ENCODE results near the gene DAND5.

The DAND5 gene, protein sequence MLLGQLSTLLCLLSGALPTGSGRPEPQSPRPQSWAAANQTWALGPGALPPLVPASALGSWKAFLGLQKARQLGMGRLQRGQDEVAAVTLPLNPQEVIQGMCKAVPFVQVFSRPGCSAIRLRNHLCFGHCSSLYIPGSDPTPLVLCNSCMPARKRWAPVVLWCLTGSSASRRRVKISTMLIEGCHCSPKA

DNA sequence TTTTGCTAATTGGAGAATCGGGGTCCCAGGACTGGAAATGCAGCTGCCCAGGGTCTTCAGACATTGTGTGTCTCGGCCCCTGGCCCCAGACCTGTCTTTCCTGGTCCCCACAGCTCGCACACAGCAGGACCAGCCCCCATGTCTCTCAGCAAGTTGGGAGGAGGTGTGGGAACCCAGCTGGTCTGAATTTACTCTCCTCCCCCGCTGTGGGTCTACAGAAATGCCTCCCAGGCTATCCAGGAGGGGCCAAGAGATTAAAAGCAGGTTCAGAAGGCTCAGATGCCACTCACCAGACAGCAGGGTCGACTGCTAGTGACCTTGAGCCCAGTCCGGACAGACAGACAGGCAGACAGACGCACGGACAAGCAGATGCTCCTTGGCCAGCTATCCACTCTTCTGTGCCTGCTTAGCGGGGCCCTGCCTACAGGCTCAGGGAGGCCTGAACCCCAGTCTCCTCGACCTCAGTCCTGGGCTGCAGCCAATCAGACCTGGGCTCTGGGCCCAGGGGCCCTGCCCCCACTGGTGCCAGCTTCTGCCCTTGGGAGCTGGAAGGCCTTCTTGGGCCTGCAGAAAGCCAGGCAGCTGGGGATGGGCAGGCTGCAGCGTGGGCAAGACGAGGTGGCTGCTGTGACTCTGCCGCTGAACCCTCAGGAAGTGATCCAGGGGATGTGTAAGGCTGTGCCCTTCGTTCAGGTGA is at the start of gene DAND5:
Gene DAND5 (plus strand): TSS at position 285 of the 697 bp plus-strand sequence. CDS start 85 bp downstream, at position 370.
- DNase-seq: no peak

DNA sequence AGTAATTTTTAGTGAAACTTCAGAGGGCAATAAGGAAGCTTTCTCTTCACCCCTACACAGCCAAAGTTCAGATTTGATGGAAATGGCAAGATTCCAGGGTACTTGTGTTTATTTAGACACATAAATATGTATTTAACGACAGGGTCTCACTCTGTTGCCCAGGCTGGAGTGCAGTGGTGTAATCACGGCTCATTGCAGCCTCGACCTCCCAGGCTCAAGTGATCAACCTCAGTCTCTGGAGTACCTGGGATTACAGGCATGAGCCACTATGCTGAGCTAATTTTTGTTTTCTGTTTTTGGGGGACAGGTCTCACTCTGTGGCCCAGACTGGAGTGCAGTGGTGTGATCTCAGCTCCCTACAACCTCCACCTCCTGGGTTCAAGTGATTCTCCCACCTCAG is 48.3 kb upstream of the DAND5 start:
- DNase-seq: no peak

DNA sequence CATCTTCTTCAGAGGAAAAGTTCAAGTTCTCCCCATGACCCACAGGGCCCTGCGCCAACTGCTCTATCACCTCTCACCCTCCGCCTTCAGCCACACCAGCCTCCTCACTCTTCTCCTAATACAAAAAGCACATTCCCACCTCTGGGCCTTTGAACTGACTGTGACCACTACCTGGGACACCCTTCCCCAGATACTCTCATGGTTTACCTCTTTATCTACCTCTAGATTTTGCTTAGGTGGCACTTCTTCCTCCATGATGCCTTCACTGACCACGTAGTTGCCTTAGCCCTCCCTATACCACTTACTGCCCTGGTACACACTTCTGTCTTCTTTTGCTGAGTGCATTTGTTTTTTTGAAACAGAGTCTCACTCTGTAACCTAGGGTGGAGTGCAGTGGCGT is 46.4 kb upstream of the DAND5 start:
- no peak for DNase-seq

DNA sequence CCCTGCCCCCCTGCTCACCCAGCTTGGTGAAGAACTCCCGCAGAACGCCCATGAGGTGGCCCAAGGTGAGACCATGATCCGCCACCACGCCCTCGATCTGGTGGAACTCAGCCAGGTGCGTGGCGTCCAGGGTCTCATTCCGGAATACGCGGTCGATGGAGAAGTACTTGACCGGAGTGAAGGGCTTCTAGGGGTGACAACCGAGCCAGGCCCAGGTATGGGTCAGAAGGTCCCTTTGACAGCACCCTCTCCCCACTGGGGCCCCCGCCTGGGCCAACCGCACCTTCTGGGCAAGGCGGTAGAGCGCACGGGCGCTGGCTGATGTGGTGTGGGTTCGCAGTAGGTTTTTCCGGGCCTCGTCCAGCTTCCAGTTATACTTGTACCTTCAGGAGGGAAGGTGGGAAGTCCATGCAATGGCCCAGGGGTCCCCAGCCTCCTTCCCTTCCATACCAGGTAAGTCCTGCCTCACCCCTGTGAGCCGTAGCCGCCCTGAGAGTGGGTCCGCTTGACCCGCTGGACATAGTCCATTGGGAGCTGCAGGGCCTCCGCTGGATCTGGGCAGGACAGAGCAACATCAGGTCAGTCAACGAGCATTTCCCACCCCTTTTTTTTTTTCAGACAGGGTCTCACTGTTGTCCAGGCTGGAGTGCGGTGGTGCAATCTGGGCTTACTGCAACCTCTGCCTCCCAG is 44.6 kb upstream of the DAND5 start:
- no peak for DNase-seq

DNA sequence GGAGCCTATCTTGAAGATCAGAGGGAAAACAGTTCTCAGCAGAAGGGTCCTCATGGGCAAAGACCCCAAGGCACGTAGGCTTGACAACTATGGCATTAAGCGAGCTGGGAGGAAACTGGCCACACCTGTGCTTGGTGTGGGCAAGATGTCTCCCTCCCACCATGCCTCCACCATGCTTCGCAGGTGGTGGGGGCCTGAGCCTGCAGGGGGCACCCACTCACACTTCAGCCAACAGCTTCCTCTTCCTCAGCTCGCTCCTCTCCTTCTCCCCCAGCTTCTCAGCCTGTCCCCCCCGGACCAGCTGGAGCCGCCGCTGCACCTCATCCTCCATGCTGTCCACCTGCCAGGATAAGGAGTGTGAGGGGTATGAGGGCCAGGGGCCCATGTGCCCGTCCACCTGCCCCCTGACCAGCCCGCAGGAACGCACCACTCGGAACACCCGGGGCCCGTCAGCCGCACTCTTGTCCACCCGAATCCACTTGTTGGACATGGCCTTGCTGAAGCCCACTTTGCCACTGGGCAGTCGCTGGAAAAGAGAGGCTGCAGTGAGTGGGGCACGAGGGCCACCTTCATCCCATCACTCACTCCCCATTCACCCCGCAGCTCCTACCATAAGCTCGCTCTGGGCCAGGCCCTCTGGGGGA is 39.3 kb upstream of the DAND5 start:
- peak in 1 of 2 donors; percentile 8 for DNase-seq

DNA sequence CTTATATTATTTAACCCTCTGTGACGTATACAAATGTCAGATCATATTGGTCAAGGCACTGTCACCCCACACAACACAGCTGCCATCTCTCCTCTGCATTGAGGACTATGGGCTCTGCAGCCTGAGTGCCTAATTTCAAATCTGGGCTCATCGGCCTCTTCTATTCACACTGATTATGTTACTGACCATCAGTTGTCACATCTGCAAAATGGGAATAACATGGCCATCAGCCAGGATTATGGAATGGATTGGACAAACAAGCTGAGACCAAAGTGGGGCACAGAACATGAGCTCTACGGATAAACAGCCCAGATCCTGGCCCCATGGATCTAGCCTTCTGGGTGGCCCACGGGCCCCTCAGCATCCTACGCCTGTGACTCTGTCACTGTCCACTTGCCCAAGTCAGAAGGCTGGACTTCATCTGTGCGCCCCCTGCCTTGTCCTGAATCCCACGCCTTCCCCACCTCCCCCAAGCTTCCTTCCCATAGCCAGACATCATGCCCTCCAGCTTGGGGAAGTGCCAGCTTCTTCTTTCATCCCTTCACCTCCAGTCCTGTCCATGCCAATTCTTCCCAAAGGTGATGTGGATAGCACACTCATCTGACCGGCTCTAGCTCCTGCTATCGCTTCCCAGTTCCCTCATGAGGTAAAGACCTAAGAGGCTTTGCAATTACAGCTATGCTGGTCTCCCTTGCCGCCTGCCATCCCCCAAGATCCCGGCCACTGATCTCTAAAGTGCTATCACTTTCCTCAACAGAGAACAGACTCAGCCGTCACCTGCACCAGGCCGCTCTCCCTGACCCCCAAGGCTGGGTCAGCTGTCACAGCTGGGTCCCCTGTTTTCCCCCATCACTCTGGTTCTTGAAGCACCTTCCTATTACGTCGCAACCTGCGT is 36.7 kb upstream of the DAND5 start:
- no peak for DNase-seq

DNA sequence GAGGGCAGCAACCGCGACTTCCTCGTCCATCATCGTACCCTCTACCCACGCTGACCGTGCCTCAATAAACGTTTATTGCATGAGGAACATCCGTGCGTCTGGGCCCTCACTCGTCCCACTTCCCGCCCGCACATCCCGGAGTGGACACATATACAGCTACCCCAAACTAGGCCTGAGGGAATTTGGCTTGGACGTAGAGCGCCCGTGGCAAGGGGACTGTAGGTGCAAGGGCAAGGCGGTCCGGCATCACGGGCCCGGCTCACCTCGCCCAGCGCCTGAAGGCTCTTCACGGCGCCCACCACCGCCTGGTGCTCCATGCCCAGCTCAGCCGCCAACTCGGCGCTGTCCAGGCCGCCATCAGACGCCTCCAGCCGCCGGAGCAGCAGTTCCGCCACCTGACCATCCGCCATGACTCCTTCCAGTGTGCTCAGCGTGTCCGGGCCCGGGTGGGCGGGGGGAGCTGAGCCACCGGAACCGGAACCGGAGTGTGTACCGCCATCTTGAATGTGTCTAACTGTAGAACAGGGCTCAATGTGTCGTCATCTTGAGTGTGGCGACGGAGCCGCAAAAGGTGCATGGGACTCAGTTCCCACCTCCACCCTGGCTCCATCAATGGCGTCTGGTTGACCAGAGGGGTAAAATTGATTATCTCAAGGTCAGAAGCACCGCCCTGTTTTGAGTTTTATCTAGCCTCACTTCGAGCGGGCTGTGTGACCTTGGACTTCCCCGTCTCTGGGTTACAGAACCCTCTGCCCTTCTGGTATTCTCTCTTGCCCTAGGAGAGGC is 35.9 kb upstream of the DAND5 start, which contains the start of gene FARSA:
Gene FARSA (minus strand): TSS at position 425 of the 786 bp plus-strand sequence. CDS start 15 bp downstream, at position 410.
- DNase-seq: peak; percentile 78 to 81

DNA sequence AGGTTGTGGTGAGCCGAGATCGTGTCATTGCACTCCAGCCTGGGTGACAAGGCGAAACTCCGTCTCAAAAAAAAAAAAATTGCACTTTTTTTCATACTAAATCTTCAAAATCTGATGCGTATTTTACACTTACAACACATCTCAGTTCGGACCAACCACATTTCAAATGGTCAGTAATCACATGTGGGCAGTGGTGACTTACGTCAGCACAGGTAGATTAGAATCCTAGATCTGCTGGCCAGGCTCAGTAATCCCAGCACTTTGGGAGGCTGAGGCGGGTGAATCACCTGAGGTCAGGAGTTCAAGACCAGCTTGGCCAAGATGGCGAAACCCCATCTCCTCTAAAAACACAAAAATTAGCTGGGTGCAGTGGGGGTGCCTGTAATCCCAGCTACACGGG is 34.3 kb upstream of the DAND5 start:
- no peak for DNase-seq

DNA sequence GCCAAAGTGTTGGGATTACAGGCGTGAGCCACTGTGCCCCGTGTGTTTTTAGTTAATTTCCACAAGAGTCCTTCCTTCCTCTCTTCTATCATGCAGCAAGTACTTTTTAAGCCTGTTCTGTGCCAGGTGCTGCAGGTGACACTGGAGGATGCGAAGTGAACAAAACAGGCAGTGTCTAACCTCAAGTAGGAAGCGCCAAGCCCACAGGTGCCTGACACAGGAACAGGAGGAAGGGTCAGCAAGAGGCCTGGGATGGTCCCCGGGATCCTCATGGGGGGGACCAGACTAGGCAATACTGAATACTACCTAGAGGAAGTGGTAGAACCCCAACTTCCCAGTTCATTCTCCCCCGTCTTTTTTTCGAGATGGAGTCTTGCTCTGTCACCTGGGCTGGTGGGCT is 32.8 kb upstream of the DAND5 start:
- peak in 1 of 2 donors; percentile 14 for DNase-seq

DNA sequence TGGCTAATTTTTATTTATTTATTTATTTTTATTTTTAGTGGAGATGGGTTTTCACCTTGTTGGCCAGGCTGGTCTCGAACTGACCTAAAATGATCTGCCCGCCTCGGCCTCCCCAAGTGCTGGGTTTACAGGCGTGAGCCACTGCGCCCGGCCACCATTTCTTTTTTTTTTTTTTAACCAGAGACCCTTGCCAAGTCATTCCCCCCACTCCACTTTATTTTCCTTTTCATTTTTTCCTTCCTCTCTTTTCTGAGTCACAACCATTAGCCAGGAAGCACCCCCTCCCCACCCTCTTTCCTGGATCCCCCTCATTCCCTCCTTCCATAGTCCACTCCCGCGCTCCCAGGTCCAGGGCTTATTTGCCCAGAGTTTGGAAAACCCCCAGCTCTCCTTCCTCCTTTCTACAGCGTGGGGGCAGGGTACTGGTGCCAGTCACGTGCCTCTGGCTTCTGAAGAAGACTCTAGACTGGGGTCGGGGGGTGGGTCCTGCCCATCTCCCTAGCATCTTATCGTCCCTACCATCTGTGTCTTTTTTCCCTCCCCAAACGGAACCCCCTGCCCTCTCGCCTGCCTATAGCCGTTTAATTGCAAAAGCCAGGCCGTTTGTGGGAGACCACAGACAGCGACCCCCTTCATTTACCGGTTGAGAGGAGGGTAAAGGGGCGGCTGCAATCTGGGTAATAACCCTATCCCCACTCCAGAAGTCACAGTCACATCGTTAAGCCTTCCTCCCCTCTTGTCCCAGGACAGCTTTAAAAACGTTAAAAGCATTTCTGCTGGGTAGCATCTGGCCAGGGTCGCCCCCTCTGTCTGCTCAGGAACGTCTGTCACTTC is 32.1 kb upstream of the DAND5 start:
- peak; percentile 59 to 83 for DNase-seq

DNA sequence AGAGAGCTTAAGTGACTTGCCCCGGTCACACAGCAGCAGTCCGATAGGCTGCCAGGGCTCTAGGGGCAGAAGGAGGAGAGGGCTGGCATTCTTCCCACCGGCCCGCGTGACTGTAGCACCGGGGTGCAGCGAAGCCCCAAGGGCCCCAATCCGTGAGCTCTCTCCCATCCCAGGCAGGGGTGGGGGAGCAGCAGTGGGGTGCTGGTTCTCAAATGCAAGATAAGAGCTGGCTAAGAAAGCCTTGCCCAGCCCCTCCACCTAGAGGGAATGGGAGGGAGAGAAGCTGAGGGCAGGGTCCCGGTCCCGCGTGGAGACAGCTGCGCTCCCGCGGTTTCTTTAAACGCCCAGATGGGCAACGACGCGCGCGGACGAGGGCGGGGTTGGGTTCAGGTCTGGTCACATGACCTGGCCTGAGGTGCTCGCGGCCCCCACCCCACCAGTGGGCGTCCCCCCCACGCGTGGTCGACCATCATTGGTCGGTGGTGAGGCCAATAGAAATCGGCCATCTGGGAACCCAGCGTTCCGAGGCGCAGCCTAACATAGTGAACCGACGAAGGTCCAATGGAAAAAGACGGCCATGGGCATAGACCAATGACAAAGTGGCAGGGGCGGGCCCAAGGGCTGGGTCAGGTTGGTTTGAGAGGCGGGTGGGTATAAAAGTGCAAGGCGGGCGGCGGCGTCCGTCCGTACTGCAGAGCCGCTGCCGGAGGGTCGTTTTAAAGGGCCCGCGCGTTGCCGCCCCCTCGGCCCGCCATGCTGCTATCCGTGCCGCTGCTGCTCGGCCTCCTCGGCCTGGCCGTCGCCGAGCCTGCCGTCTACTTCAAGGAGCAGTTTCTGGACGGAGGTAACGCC is 31.2 kb upstream of the DAND5 start, which contains the start of gene CALR:
Gene CALR (plus strand): TSS at position 683 of the 852 bp plus-strand sequence. CDS start 71 bp downstream, at position 754.
- DNase-seq: peak; percentile 97 to 99

DNA sequence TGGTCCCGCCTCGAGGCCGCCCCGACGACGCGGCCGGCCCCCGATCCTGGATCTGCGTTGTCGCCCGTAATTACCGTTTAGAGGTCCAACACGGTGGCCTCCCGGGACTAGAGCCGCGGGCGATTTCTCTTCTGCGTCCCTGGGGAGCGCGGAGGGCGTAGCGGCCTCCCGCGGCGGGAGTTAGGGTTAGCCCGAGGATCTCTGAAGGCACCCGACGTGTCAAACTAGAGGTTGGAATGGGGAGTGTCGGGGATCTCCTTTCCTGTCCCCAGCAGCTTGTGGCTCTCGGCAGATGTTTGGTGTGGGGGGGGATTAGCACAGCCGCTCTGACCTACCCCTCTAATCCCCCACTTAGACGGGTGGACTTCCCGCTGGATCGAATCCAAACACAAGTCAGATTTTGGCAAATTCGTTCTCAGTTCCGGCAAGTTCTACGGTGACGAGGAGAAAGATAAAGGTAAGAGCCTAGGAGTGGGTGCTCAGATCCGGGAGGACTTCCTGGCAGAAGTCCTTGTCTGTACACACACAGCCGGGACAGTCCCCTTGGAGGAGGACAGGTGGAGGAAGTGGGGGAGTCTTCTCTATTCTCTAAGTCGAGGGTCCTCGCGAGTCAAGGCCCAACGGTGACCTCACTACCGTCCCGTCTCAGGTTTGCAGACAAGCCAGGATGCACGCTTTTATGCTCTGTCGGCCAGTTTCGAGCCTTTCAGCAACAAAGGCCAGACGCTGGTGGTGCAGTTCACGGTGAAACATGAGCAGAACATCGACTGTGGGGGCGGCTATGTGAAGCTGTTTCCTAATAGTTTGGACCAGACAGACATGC is 30.4 kb upstream of the DAND5 start:
- DNase-seq: peak in 1 of 2 donors; percentile 3

DNA sequence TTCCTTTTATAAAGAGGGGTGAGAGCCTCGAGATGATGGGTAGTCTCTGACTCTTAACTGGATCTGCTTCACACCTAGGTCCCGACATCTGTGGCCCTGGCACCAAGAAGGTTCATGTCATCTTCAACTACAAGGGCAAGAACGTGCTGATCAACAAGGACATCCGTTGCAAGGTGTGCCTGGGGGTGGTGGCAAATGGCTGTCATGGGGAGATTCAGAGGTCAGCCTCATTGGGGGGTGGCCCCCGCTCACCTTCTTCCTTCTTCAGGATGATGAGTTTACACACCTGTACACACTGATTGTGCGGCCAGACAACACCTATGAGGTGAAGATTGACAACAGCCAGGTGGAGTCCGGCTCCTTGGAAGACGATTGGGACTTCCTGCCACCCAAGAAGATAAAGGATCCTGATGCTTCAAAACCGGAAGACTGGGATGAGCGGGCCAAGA is 29.4 kb upstream of the DAND5 start:
- DNase-seq: no peak

DNA sequence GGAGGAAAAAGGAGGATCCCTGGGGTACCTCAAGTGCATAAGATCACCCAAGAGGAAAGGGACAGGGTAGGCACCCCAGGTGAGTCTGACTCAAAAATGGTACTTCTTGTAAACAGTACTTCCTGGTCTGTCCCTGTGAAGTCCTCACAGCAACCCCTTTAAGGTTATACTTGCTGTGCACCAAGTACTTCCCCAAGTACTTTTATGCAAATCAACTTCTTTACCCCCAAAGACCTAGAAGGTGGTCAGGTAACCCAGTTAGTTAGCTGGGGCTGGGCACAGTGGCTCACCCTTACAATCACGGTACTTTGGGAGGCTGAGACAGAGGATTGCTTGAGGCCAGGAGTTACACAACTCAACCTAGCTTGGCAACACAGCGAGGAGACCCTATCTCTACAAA is 28.5 kb upstream of the DAND5 start:
- no peak for DNase-seq

DNA sequence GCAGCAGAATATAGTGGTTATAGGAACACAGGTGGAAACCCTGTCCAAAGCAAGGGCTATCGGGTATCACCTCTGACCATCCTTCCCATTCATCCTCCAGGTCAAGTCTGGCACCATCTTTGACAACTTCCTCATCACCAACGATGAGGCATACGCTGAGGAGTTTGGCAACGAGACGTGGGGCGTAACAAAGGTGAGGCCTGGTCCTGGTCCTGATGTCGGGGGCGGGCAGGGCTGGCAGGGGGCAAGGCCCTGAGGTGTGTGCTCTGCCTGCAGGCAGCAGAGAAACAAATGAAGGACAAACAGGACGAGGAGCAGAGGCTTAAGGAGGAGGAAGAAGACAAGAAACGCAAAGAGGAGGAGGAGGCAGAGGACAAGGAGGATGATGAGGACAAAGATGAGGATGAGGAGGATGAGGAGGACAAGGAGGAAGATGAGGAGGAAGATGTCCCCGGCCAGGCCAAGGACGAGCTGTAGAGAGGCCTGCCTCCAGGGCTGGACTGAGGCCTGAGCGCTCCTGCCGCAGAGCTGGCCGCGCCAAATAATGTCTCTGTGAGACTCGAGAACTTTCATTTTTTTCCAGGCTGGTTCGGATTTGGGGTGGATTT is 25.8 kb upstream of the DAND5 start:
- DNase-seq: no peak

DNA sequence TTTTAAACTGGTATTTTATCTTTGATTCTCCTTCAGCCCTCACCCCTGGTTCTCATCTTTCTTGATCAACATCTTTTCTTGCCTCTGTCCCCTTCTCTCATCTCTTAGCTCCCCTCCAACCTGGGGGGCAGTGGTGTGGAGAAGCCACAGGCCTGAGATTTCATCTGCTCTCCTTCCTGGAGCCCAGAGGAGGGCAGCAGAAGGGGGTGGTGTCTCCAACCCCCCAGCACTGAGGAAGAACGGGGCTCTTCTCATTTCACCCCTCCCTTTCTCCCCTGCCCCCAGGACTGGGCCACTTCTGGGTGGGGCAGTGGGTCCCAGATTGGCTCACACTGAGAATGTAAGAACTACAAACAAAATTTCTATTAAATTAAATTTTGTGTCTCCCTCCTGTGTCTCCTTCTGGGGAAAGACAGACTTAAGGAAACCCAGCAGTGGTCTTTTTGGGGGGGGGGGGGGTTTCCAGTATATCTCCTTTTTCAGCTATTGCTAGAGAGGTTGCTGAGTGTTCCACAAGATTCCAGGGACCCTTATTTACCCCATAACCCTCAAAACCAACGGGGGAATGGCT is 25.2 kb upstream of the DAND5 start:
- DNase-seq: no peak

DNA sequence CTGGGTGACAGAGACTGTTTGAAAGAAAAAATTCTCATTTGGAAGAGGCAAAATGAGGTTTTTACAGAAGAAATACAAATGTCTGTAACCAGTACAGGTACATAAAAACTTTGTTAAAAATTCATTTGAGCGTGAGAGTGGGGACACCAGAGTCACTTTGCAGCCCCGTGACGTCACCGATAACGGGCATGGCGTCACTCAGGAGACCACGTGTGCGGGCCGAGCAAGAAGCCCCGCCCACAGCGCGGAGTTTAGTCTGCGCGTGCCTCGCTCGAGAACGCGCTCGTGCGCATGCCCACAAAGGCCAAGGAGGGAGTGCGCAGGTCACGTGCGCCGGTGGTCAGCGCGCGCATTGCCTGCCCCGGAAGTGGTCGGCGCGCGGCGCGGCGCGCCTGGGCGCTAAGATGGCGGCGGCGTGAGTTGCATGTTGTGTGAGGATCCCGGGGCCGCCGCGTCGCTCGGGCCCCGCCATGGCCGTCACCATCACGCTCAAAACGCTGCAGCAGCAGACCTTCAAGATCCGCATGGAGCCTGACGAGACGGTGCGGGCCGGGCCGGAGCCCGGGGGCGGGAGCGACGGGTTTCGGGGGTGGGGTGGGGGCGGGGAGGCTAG is 23.8 kb upstream of the DAND5 start, which contains the start of gene RAD23A:
Gene RAD23A (plus strand): TSS at position 384 of the 613 bp plus-strand sequence. CDS start 87 bp downstream, at position 471.
- peak; percentile 75 to 91 for DNase-seq
